GM23248 (cell line): ENCODE results near the gene TRA2A. TPM values are rescaled to one million over a fixed set of nuclear protein-coding genes. Genes with fewer than 3 reads are reported as not detected.
A peak's percentile ranks its signal among the peaks of the same experiment; 100 is the strongest.

Experiments
- DNase-seq: peaks from one replicate; pipeline ENCODE4 v3.0.0-alpha.2; 2015
- H2AFZ ChIP-seq: fragments of 200-600 bp; sonication (generic); 2 replicates; pipeline ENCODE4 v1.6.1; 2016; ENCODE audit warnings: antibody characterized with exemption
- H3F3A ChIP-seq: fragments of 200-600 bp; sonication (generic); 2 replicates; pipeline ENCODE4 v1.6.1; 2016; ENCODE audit warnings: mild to moderate bottlenecking, antibody characterized with exemption, mixed run types; ENCODE audit not compliant: insufficient read depth
- H3K27ac ChIP-seq: fragments of 200-600 bp; sonication (generic); 2 replicates; pipeline ENCODE4 v1.5.1; 2016; ENCODE audit warnings: mild to moderate bottlenecking
- H3K27me3 ChIP-seq: fragments of 200-600 bp; sonication (generic); replicated peaks from 2 replicates; pipeline ENCODE4 v1.6.1; 2016; ENCODE audit warnings: mild to moderate bottlenecking; ENCODE audit not compliant: insufficient read depth
- H3K36me3 ChIP-seq: fragments of 200-600 bp; sonication (generic); 2 replicates; pipeline ENCODE4 v1.6.1; 2016; ENCODE audit warnings: low read depth, mild to moderate bottlenecking
- H3K4me1 ChIP-seq: fragments of 200-600 bp; sonication (generic); 2 replicates; pipeline ENCODE4 v1.6.1; 2016; ENCODE audit warnings: mild to moderate bottlenecking; ENCODE audit not compliant: insufficient read depth
- H3K4me2 ChIP-seq: fragments of 200-600 bp; sonication (generic); one replicate; pipeline ENCODE4 v1.6.1; 2016; ENCODE audit warnings: mild to moderate bottlenecking; ENCODE audit not compliant: unreplicated experiment
- H3K4me3 ChIP-seq: fragments of 200-600 bp; sonication (generic); 2 replicates; pipeline ENCODE4 v1.5.1; 2016; ENCODE audit warnings: mild to moderate bottlenecking
- H3K79me2 ChIP-seq: fragments of 200-600 bp; sonication (generic); 2 replicates; pipeline ENCODE4 v1.6.1; 2016; ENCODE audit warnings: mild to moderate bottlenecking; ENCODE audit not compliant: insufficient read depth
- H3K9ac ChIP-seq: fragments of 200-600 bp; sonication (generic); 2 replicates; pipeline ENCODE4 v1.6.1; 2016; ENCODE audit warnings: mild to moderate bottlenecking
- H3K9me2 ChIP-seq: fragments of 200-600 bp; sonication (generic); 2 replicates; pipeline ENCODE4 v1.6.1; 2016; ENCODE audit warnings: mixed run types, mild to moderate bottlenecking, moderate library complexity; ENCODE audit not compliant: insufficient read depth
- H3K9me3 ChIP-seq: fragments of 200-600 bp; sonication (generic); one replicate; pipeline ENCODE4 v1.6.1; 2017; ENCODE audit warnings: low read depth
- H4K20me1 ChIP-seq: fragments of 200-600 bp; sonication (generic); 2 replicates; pipeline ENCODE4 v1.6.0; 2016; ENCODE audit not compliant: insufficient read depth
- EZH2 ChIP-seq: fragments of 200-600 bp; sonication (generic); IDR thresholded peaks from 2 replicates; pipeline ENCODE4 v1.6.1; 2018; ENCODE audit warnings: antibody characterized with exemption, mild to moderate bottlenecking; ENCODE audit not compliant: insufficient read depth, poor library complexity, severe bottlenecking
- EZH2phosphoT487 ChIP-seq: fragments of 200-600 bp; sonication (generic); IDR thresholded peaks from 2 replicates; pipeline ENCODE4 v1.6.1; 2018; ENCODE audit warnings: antibody characterized with exemption, moderate library complexity, mild to moderate bottlenecking, low read depth; ENCODE audit not compliant: insufficient read depth
- WGBS, 2 experiments: methylation state at CpG; one replicate each; pipeline ENCODE4 v1.1.6; 2015 to 2017; ENCODE audit warnings: low lambda C conversion rate in 2 of 2, low coverage in 1 of 2; ENCODE audit errors: missing lambda C conversion rate in 2 of 2; 5-methylcytosine and 5-hydroxymethylcytosine counted together
- in situ Hi-C: fragments of 300-500 bp; cut with MboI; formaldehyde crosslinking; loops from 2 replicates; pipeline ENCODE4 v1.15.0; 2020
- polyA plus RNA-seq: library from polyadenylated mRNA; unstranded; fragments of >200 nt; fragmentation: Nextera tagmentation; extraction: Ambion mirVana; gene quantifications from 2 replicates; pipeline ENCODE4 v1.2.1, GENCODE V29; 2016
- total RNA-seq: library from RNA; depleted of rRNA; stranded (reverse); fragments of >200 nt; shearing (Covaris generic); gene quantifications from 2 replicates; pipeline ENCODE4 v1.2.3, GENCODE V29; 2014

The TRA2A gene
- total and polyA plus RNA-seq, 2 experiments from 2014 or later, result 26.2 to 87.9 TPM

DNA sequence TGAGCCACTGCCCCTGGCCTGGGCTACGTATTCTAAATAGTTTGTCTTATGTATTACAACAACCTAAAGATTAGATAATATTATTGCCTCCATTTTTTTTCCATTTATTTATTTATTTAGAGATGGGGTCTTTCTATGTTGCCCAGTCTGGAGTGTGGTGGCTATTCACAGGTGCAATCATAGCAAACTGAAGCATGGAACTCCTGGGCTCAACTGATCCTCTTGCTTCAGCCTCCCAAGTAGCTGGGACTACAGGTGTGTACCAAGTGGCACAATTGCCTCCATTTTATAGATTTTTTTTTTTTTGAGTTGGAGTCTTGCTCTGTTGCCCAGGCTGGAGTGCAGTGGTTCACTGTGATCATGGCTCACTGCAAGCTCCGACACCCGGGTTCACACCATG, 6.5 kb upstream of the TRA2A start:
- H3K9me2 ChIP-seq, result no peaks in the 10 kb centered on the region
- WGBS, 2 experiments, result 84 to 88% methylated on average over 3 of the region's 3 CpGs
- H3K4me2 ChIP-seq, result no peak overlapping the region
- H3K27me3 ChIP-seq, result no peaks in the 10 kb centered on the region
- H3K36me3 ChIP-seq, result no peaks in the 10 kb centered on the region
- no peak overlapping the region for H2AFZ ChIP-seq
- in situ Hi-C loops, result no loop called here
- no peaks in the 10 kb centered on the region for H4K20me1 ChIP-seq
- DNase-seq, result no peak
- no peaks in the 10 kb centered on the region for H3K79me2 ChIP-seq
- no peaks in the 10 kb centered on the region for H3K4me1 ChIP-seq
- H3K9ac ChIP-seq, result no peak overlapping the region
- no peaks in the 10 kb centered on the region for H3K9me3 ChIP-seq
- H3K4me3 ChIP-seq, result no peak overlapping the region
- no peaks in the 10 kb centered on the region for H3F3A ChIP-seq
- TF ChIP-seq EZH2phosphoT487, result no peak
- TF ChIP-seq EZH2, result no peak
- no peak overlapping the region for H3K27ac ChIP-seq

DNA sequence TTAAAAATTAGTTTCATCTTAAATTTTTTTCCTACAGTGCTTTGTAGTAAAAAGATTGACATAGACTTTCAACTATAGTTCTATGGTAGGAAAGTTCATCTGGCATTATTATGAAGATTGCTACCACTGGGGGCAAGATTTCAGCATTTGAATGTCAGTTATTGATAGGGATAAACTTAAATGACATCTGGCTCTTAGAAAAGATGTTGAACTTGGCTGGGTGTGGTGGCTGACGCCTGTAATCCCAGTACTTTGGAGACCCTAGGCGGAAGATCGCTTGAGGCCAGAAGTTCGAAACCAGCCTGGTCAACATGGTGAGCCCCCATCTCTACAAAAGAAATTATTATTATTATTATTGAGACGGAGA, 1.4 kb upstream of the TRA2A start:
- Histone ChIP-seq H3K4me2 (no peak overlapping the region), H3K9me2 (no peaks in the 10 kb centered on the region), H3F3A (no peaks in the 10 kb centered on the region), H3K36me3 (no peaks in the 10 kb centered on the region), H3K4me3 (no peak overlapping the region), H3K9ac (no peak overlapping the region), H3K4me1 (peaks cover 23% of the 10 kb centered on the region), H4K20me1 (peaks cover 24% of the 10 kb centered on the region; the same call in 1 of the 2 replicates), H3K79me2 (peaks cover 45% of the 10 kb centered on the region), H3K27me3 (no peaks in the 10 kb centered on the region), H3K27ac (no peak overlapping the region), H3K9me3 (no peaks in the 10 kb centered on the region), H2AFZ (0 out of 2 replicates have a peak overlapping the region, but pooled peaks have one; percentile 97)
- 90 to 92% methylated on average over 5 of the region's 5 CpGs for WGBS, 2 experiments
- DNase-seq, result no peak
- TF ChIP-seq EZH2 (no peak), EZH2phosphoT487 (no peak)
- in situ Hi-C loops, result no loop called here

DNA sequence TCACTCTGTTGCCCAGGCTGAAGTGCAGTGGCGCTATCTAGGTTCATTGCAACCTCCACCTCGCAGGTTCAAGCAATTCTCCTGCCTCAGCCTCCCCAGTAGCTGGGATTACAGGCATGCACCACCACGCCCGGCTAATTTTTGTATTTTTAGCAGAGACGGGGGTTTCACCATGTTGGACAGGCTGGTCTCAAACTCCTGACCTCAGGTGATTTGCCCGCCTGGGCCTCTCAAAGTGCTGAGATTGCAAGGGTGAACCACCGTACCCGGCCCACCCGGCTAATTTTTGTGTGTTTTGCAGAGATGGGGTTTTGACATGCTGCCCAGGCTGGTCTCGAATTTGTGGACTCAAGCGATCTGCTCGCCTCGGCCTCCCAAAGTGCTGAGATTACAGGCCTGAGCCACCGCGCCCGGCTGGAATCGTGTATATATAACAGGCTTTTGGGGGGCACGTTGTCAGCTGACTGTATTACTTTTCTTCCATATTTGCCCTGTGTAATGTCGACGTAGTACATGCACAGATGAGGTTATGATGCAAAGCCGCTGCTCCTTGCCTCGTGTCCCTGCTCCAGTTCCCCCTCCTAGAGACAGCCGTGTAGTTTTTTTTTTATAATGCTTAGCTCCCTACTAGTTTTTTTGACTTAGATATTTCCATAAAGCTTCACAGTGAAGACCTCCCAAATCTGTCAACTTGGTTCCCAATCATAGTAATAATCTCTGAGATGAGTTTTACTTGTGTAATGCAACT, 883 bp upstream of the TRA2A start:
- DNase-seq, result no peak
- Histone ChIP-seq H3K27ac (peak overlapping the region; percentile 98; the same call in 1 of the 2 replicates), H2AFZ (peak overlapping the region; percentile 97), H3K9me3 (no peaks in the 10 kb centered on the region), H4K20me1 (peaks cover 28% of the 10 kb centered on the region; the same call in 1 of the 2 replicates), H3K4me2 (peak overlapping the region; percentile 99), H3K4me3 (peak overlapping the region; percentile 94), H3K4me1 (peaks cover 27% of the 10 kb centered on the region), H3K9ac (peak overlapping the region; percentile 100), H3F3A (0 out of 2 replicates have a peak, but pooled peaks cover under 1% of the 10 kb centered on the region), H3K27me3 (no peaks in the 10 kb centered on the region), H3K79me2 (peaks cover 50% of the 10 kb centered on the region), H3K36me3 (no peaks in the 10 kb centered on the region), H3K9me2 (no peaks in the 10 kb centered on the region)
- no peak for TF ChIP-seq EZH2
- TF ChIP-seq EZH2phosphoT487, result no peak
- 85 to 86% methylated on average over 22 to 23 of the region's 23 CpGs for WGBS, 2 experiments
- in situ Hi-C loops, result no loop called here

DNA sequence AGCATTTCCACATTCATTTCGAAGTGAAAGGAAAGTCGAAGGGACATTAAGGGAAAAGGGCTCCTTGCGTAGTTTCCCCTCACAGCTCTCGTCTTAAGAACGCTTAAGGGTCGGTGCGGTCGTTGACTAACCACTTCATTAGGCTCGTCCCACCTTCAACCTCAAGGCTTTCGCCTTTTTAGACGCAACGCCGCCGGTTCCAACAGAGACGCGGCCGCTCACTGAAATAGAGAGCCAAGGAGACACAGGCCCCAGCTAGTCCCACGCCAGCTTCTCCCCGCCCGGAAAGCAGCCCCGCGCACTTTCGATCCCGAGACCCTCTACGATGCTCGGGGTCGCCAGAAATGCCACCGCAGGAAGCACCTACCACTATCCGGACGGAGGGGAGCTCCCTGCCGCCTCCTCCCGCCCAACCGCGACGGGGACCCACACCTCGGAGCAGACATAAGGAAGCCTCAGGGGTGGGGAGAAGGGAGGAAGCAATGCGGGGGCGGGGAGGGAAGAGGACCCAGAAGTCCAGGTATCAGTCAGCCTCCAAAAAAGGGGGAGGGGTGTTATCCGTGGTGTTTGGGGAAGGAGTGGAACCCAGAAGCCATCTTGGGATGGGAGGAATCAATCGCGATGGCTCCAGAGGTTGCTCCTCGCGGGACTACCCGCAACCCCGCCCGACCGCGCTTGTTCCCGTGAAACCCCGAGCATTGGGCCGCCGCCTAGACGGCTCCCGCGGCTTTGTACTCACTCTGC, 559 bp downstream of the TRA2A start:
- in situ Hi-C loops, result no loop called here
- 0 to 1% methylated on average over 49 to 55 of the region's 55 CpGs for WGBS, 2 experiments
- Histone ChIP-seq H3K9ac (peak overlapping the region; percentile 100), H3K4me1 (peaks cover 41% of the 10 kb centered on the region), H3K4me3 (peak overlapping the region; percentile 94), H3K9me3 (no peaks in the 10 kb centered on the region), H4K20me1 (peaks cover 42% of the 10 kb centered on the region), H3K79me2 (peaks cover 65% of the 10 kb centered on the region), H3K9me2 (no peaks in the 10 kb centered on the region), H2AFZ (peak overlapping the region; percentile 97), H3F3A (0 out of 2 replicates have a peak, but pooled peaks cover 4% of the 10 kb centered on the region), H3K27ac (peak overlapping the region; percentile 98), H3K36me3 (no peaks in the 10 kb centered on the region), H3K4me2 (peak overlapping the region; percentile 99), H3K27me3 (no peaks in the 10 kb centered on the region)
- peak; percentile 86 for DNase-seq
- no peak for TF ChIP-seq EZH2phosphoT487
- TF ChIP-seq EZH2, result no peak
